K562 (cell line): Measurements from ENCODE around the gene ATXN2L. TPM values are rescaled to one million over a fixed set of nuclear protein-coding genes. Genes with fewer than 3 reads are reported as not detected.

Experiments used
- ATAC-seq: fragments of 200-7000 bp; cut with Tn5 transposase; 3 replicates; pipeline ENCODE4 v1.9.1; 2020; ENCODE audit warnings: moderate library complexity
- BruUV-seq: library from RNA; stranded (reverse); fragments of 400-500 nt; replicated peaks from 2 replicates; lab custom pipeline; 2021; lab: Mats Ljungman, UMichigan
- CTCF ChIA-PET: fragments of 300-600 bp; formaldehyde crosslinking; extraction: SDS; loops from one replicate; lab custom pipeline; 2021; ENCODE audit warnings: low intra/inter-chr PET ratio; lab: Yijun Ruan, JAX
- POLR2A ChIA-PET: fragments of 300-600, 350-650 bp; sonication (Branson Sonifier 250); formaldehyde crosslinking; extraction: SDS; loops from one replicate; lab custom pipeline; 2021; ENCODE audit warnings: antibody characterized with exemption, inconsistent platforms; lab: Yijun Ruan, JAX
- DNase-seq, 4 experiments: peaks; one replicate each; pipeline versions ENCODE4 v3.0.0 to v3.0.0-alpha.2; 2011 to 2018; ENCODE audit warnings: low spot score in 3 of 4, mixed read lengths in 3 of 4; ENCODE audit errors: extremely low read depth in 1 of 4
- FAIRE-seq: peaks from 2 replicates; lab custom pipeline; 2011; peaks lifted over from hg19 to GRCh38; lab: Jason Lieb, UNC
- H2AFZ ChIP-seq: 2 replicates; pipeline ENCODE4 v1.6.0; 2011; ENCODE audit warnings: low read depth, low read length, control low read depth, inconsistent platforms
- H3K27ac ChIP-seq: fragments of 200-600 bp; 3 replicates; pipeline ENCODE4 v1.8.0; 2011; ENCODE audit warnings: low read depth, mild to moderate bottlenecking, control low read depth, inconsistent platforms, low read length, moderate library complexity, mixed read lengths; ENCODE audit errors: extremely low read depth
- H3K27me3 ChIP-seq, 2 experiments: fragments of 300-600 bp in 1 of 2; 2 replicates in 1 of 2; 3 replicates in 1 of 2; pipeline versions ENCODE4 v1.6.0 to v1.8.0; 2011; ENCODE audit warnings: inconsistent platforms in 2 of 2, low read length in 2 of 2, mild to moderate bottlenecking in 1 of 2, mixed read lengths in 1 of 2, moderate library complexity in 1 of 2; ENCODE audit not compliant: control insufficient read depth in 2 of 2, insufficient read depth in 2 of 2
- H3K36me3 ChIP-seq: fragments of 300-600 bp; 3 replicates; pipeline ENCODE4 v1.8.0; 2011; ENCODE audit warnings: mild to moderate bottlenecking, low read length, inconsistent platforms; ENCODE audit not compliant: control insufficient read depth, insufficient read depth
- H3K4me1 ChIP-seq, 2 experiments: fragments of 200-600 bp in 1 of 2; replicated peaks in 1 of 2; 2 replicates in 1 of 2; 3 replicates in 1 of 2; pipeline versions ENCODE4 v1.5.1 to v1.8.0; 2011; ENCODE audit warnings: inconsistent platforms in 2 of 2, low read length in 2 of 2, mild to moderate bottlenecking in 1 of 2, mixed read lengths in 1 of 2, moderate library complexity in 1 of 2; ENCODE audit not compliant: control insufficient read depth in 2 of 2, insufficient read depth in 2 of 2
- H3K4me2 ChIP-seq: 2 replicates; pipeline ENCODE4 v1.6.1; 2011; ENCODE audit warnings: low read length, control low read depth, inconsistent platforms, mixed read lengths; ENCODE audit not compliant: insufficient read depth
- H3K4me3 ChIP-seq: fragments of 200-600 bp; sonication (generic), shearing (Covaris generic); 2 replicates; pipeline ENCODE4 v1.5.1; 2016; ENCODE audit warnings: control low read depth, inconsistent platforms
- H3K79me2 ChIP-seq: fragments of 200-600 bp; 3 replicates; pipeline ENCODE4 v1.8.0; 2011; ENCODE audit warnings: low read length, inconsistent platforms; ENCODE audit not compliant: control insufficient read depth, insufficient read depth
- H3K9ac ChIP-seq, 2 experiments: 2 replicates each; pipeline versions ENCODE4 v1.6.0 to v1.6.1; 2011; ENCODE audit warnings: low read depth in 2 of 2, low read length in 2 of 2, control low read depth in 1 of 2, inconsistent platforms in 1 of 2, mild to moderate bottlenecking in 1 of 2, mixed read lengths in 1 of 2; ENCODE audit not compliant: insufficient read depth in 1 of 2
- H3K9me1 ChIP-seq: one replicate; pipeline ENCODE4 v1.6.0; 2011; ENCODE audit warnings: inconsistent platforms, mild to moderate bottlenecking, low read length, moderate library complexity; ENCODE audit not compliant: control insufficient read depth, insufficient read depth
- H3K9me3 ChIP-seq: replicated peaks from 2 replicates; pipeline ENCODE4 v1.5.1; 2011; ENCODE audit warnings: low read depth, low read length, inconsistent platforms; ENCODE audit not compliant: control insufficient read depth, insufficient read depth
- H4K20me1 ChIP-seq: replicated peaks from 2 replicates; pipeline ENCODE4 v1.6.1; 2011; ENCODE audit warnings: low read length, inconsistent platforms, mixed read lengths; ENCODE audit not compliant: control insufficient read depth, insufficient read depth
- CBX1 ChIP-seq: sonication (generic); IDR thresholded peaks from 2 replicates; pipeline ENCODE4 v1.6.1; 2016; ENCODE audit warnings: antibody characterized with exemption, low read depth, mild to moderate bottlenecking
- ETS2 ChIP-seq: IDR thresholded peaks from 2 replicates; pipeline ENCODE4 v1.6.1; 2016; ENCODE audit warnings: borderline replicate concordance, missing genetic modification characterization, mild to moderate bottlenecking, moderate library complexity, missing compliant biosample characterization; ENCODE audit not compliant: poor library complexity, severe bottlenecking
- HDAC2 ChIP-seq: fragments of 450-650 bp; IDR thresholded peaks from 2 replicates; pipeline ENCODE4 v1.6.1; 2016; ENCODE audit warnings: mild to moderate bottlenecking
- MBD2 ChIP-seq: sonication (generic); IDR thresholded peaks from 2 replicates; pipeline ENCODE4 v1.6.1; 2016; ENCODE audit warnings: low read depth, borderline replicate concordance
- RBM25 ChIP-seq: fragments of 200-400 bp; formaldehyde crosslinking; IDR thresholded peaks from 2 replicates; pipeline ENCODE4 v1.6.1; 2018; ENCODE audit warnings: low read length, low read depth, moderate library complexity; ENCODE audit not compliant: severe bottlenecking
- ZFX ChIP-seq: sonication (generic); formaldehyde crosslinking; IDR thresholded peaks from 2 replicates; pipeline ENCODE4 v1.8.0; 2022; ENCODE audit warnings: mild to moderate bottlenecking, missing genetic modification reagents, moderate library complexity
- ZNF445 ChIP-seq: fragments of 250-450 bp; sonication (Bioruptor Pico); IDR thresholded peaks from 2 replicates; pipeline ENCODE4 v1.4.0; 2020; ENCODE audit warnings: low read depth, mild to moderate bottlenecking, moderate library complexity
- WGBS: fragments of 100-300 bp; shearing (Covaris generic); methylation state at CpG from one replicate; pipeline ENCODE4 v1.1.6; 2016; ENCODE audit warnings: low coverage, mixed read lengths; ENCODE audit not compliant: insufficient coverage; ENCODE audit errors: missing lambda C conversion rate; 5-methylcytosine and 5-hydroxymethylcytosine counted together
- in situ Hi-C: fragments of 300-500 bp; cut with MboI; formaldehyde crosslinking; loops from 4 replicates; pipeline ENCODE4 v1.15.0; 2018; ENCODE audit warnings: inconsistent platforms, mixed read lengths
- intact Hi-C: fragments of 100-400 bp; cut with micrococcal nuclease; formaldehyde crosslinking; loops from 2 replicates; pipeline ENCODE4 v1.14.2; 2022
- polyA plus RNA-seq, 8 experiments: library from polyadenylated mRNA; depleted of rRNA in 4 of 8; stranded (reverse) in 5 of 8; unstranded in 3 of 8; fragments of >200 nt; fragmentation: Nextera tagmentation in 2 of 8; fragmentation: Illumina TruSeq in 1 of 8; extraction: Ambion mirVana in 2 of 8; extraction: Trizol in 1 of 8; gene quantifications; 2 replicates each; pipeline versions ENCODE4 v1.2.1 to v1.2.3, GENCODE V29; 2011 to 2014; ENCODE audit warnings: inconsistent platforms in 1 of 8, missing spikeins in 1 of 8
- total RNA-seq, 7 experiments: library from RNA; depleted of rRNA in 6 of 7; stranded (reverse); fragments of >200 nt in 6 of 7; fragmentation: Illumina TruSeq in 2 of 7; extraction: Trizol in 2 of 7; gene quantifications; 2 replicates each; pipeline versions ENCODE4 v1.2.1 to v1.2.3, GENCODE V29; 2011 to 2021; ENCODE audit warnings: low replicate concordance in 1 of 7
- TF ChIP-seq, protein P1 (sequence below): fragments of 450-650 bp; formaldehyde crosslinking; IDR thresholded peaks from 2 replicates; pipeline ENCODE4 v1.4.0; 2020; ENCODE audit warnings: mild to moderate bottlenecking, moderate library complexity
- TF ChIP-seq, protein P2 (sequence below): fragments of 450-650 bp; formaldehyde crosslinking; IDR thresholded peaks from 2 replicates; pipeline ENCODE4 v1.4.0; 2022; ENCODE audit warnings: mild to moderate bottlenecking, moderate library complexity
- TF ChIP-seq, protein P3 (sequence below): fragments of 250-450 bp; sonication (Bioruptor Pico); IDR thresholded peaks from 2 replicates; pipeline ENCODE4 v1.5.0; 2021; ENCODE audit warnings: mild to moderate bottlenecking, borderline replicate concordance

The ATXN2L gene
- total and polyA plus RNA-seq, 9 of the 15 experiments (the other 6 are each of a cell fraction or from before 2014, with no cell fraction given): 3.8 to 280 (median 37.2) TPM

DNA sequence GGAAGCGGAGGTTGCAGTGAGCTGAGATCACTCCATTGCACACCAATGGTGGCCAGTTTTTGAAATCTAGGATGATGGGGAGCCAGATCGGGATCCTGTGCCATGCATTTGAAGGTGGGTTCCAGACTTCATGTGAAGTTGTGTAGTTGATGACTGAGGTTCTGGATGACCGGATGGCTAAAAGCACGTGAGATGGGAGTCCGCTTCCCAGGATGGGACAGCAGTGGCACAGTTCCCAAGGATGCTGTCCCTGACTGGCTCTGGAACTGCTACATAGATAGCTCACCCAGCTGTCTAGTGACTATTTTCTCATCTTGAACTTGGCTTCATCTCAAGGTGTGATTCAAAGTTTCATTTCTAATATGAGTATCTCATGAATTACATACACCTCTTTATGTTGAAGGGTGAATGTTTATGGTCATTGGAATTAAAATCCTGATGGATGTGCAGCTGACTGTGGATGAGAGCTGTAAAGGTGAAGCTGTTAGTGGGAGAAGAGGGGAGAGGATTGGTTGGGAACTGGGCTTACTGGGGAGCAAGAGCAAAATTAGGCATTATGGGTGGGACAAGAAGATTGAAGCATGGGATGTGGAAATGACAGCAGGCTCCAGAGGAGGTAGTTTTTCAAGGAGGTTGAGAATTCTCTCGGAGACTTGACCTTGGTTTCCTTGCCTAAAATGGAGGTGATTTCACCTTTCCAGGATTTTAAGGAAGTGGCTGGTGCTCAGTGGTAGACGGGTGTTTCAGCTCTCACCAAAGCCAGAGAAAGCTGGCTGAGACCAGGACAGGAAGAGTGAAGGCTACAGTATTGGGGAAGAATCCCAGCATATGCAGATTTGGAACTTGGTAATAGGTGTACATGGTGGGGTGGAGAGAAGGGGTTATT, 15.1 kb downstream of the ATXN2L start:
- BruUV-seq: no TSS peak
- ChIA-PET CTCF (no interaction called here), POLR2A (interaction anchor here (0.5 to 5.9 kb wide), 9 partner anchors 8 to 118 kb away, joined by 3 to 72 read pairs (median 5); partner anchors contain the start of genes SH2B1 and TUFM)
- H3K27ac ChIP-seq: no peak overlapping the region
- intact Hi-C loops: no loop called here
- H3K4me3 ChIP-seq: no peak overlapping the region
- H3K36me3 ChIP-seq: peaks cover 71% of the 10 kb centered on the region
- no peaks in the 10 kb centered on the region for H3K9me1 ChIP-seq
- peaks cover 0 to 20% of the 10 kb centered on the region in 2 experiments; a peak in 2 of 5 replicates for H3K4me1 ChIP-seq
- 90% methylated on average over 7 of the region's 7 CpGs for WGBS
- H3K79me2 ChIP-seq: peaks cover 3% of the 10 kb centered on the region; the same call in 1 of the 3 replicates
- ATAC-seq (peak; percentile 9), FAIRE-seq (peak; percentile 74), DNase-seq (no peak)
- H3K4me2 ChIP-seq: no peak overlapping the region
- H3K9ac ChIP-seq: no peak overlapping the region
- H3K9me3 ChIP-seq: no peaks in the 10 kb centered on the region
- in situ Hi-C loops: no loop called here
- H3K27me3 ChIP-seq: no peaks in the 10 kb centered on the region
- H2AFZ ChIP-seq: no peak overlapping the region
- H4K20me1 ChIP-seq: peaks cover 13% of the 10 kb centered on the region; the same call in 1 of the 2 replicates
- TF ChIP-seq RBM25: no peak
- no peak for TF ChIP-seq MBD2
- TF ChIP-seq ZNF445 (CRISPR knock-in tag): no peak
- no peak for TF ChIP-seq HDAC2
- no peak for TF ChIP-seq ZFX (CRISPR knock-in tag)
- TF ChIP-seq, protein P1, sequence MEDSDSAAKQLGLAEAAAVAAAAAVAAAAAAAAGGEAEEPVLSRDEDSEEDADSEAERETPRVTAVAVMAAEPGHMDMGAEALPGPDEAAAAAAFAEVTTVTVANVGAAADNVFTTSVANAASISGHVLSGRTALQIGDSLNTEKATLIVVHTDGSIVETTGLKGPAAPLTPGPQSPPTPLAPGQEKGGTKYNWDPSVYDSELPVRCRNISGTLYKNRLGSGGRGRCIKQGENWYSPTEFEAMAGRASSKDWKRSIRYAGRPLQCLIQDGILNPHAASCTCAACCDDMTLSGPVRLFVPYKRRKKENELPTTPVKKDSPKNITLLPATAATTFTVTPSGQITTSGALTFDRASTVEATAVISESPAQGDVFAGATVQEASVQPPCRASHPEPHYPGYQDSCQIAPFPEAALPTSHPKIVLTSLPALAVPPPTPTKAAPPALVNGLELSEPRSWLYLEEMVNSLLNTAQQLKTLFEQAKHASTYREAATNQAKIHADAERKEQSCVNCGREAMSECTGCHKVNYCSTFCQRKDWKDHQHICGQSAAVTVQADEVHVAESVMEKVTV (CRISPR knock-in tag): peak; percentile 20; the same call in 1 of the 2 replicates
- TF ChIP-seq, protein P2, sequence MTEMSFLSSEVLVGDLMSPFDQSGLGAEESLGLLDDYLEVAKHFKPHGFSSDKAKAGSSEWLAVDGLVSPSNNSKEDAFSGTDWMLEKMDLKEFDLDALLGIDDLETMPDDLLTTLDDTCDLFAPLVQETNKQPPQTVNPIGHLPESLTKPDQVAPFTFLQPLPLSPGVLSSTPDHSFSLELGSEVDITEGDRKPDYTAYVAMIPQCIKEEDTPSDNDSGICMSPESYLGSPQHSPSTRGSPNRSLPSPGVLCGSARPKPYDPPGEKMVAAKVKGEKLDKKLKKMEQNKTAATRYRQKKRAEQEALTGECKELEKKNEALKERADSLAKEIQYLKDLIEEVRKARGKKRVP (CRISPR knock-in tag): no peak
- TF ChIP-seq, protein P3, sequence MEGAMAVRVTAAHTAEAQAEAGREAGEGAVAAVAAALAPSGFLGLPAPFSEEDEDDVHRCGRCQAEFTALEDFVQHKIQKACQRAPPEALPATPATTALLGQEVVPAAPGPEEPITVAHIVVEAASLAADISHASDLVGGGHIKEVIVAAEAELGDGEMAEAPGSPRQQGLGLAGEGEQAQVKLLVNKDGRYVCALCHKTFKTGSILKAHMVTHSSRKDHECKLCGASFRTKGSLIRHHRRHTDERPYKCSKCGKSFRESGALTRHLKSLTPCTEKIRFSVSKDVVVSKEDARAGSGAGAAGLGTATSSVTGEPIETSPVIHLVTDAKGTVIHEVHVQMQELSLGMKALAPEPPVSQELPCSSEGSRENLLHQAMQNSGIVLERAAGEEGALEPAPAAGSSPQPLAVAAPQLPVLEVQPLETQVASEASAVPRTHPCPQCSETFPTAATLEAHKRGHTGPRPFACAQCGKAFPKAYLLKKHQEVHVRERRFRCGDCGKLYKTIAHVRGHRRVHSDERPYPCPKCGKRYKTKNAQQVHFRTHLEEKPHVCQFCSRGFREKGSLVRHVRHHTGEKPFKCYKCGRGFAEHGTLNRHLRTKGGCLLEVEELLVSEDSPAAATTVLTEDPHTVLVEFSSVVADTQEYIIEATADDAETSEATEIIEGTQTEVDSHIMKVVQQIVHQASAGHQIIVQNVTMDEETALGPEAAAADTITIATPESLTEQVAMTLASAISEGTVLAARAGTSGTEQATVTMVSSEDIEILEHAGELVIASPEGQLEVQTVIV (CRISPR knock-in tag): no peak
- no peak for TF ChIP-seq ETS2
- TF ChIP-seq CBX1: no peak
